Inflammatory macrophage treated with lipopolysaccharide for 4 hours (primary cell): Measurements from ENCODE around the gene DIPK1A.
A peak's percentile ranks its signal among the peaks of the same experiment; 100 is the strongest.

Experiments used
- DNase-seq: peaks from one replicate; pipeline ENCODE4 v3.0.0-alpha.2; 2020

Gene DIPK1A

DNA sequence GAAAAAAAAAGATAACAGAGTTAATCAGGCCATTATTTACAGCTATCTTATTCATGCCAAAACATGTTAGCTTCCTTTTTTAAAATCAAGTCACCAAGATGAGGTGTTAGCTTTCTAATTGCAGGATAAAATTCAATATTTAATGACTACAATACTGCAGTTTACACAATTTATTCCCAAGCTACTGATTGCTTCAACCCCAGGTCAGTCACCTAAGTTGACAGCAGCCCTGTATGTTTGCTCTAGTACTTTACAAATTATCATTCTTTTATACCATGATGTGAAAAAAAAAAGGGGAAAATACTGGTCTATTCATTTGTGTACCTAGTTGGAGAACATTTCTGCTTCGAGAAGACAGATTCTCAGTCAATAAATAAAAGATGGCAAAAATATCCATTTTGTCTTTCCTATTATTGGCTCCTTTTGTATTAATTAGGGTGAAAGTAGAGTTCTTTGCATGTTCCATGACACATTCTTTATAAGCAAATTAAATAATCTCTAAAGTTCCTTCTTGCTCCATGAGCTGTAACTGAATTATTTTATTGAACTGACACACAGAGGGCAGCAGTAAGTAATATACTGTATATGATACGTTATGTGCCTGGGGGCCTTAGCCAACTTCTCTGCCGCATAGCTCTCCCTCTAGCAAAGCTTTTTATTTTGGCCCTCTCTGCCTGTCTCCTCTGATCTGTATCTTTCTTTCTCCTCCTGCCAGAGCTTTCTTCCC is 48.0 kb downstream of the DIPK1A start:
- no peak for DNase-seq

DNA sequence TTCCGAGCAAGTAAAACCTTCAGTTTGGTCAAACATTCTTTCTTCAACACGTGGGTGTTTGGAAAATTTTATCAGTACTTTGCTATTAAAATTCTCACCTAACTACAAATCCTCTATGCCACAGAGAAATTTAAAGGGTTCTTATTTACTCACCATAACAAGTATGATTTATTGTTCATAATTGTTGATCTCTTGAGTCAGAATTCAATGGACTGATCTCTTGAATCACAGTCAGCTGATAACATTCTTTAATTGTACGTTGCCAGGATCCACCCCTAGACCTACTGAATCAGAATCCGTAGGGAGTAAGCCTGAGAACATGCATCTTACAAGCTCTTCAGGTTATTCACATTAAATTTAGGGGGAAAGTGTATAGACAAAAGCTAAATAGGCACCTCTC is 51.2 kb downstream of the DIPK1A start:
- DNase-seq = no peak

DNA sequence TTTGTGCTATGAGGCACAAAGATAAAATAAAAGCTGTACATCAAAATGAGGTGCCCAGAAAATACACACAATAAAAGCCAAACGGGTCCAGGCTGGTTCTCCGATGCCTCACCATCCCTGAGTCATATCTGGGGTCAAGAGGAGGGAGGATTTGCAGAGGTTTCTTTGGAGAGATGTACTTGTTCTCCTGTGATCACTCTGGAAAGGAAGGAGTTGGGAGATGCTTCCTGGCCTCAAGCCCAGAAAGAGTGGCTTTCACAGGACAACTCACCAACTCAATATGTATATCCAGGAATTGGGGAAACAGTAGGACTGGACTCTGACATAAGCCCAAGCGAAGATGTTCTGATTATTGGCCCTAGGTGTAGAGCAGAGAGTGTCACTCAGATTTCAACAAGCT is 51.9 kb downstream of the DIPK1A start:
- DNase-seq = no peak

DNA sequence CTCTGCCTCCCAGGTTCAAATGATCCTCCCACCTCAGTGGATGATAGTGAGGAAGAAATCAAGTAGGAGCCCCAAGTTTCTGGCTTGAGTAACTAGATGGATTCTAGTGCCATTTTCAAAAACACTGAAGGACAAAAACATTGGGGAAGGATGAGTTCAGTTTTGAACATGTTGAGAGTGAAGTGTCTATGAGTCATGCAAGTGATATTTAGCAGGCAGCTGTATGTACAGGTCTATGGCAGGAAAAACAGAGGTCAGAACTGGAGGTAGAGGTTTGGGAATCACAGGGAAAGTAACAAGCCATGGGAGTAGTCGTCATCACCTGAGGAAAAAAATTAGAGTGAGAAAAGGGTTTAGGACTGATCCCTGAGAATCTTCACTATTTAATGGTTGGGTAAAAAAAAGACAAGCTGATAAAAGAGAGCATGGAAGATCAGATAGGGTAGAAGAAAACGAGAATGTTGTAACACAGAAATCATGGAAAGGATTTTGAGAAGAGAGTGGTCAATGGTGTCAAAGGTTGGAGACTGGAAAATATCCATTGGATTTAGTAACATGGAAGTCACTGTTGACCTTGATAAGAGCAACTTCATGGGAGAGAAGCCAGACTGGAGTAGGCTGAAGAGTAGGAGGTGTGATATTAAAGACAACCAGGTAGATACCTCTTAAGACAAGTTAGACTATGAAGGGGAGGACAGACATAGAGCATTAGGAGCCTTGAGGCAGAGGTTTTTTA is 53.1 kb downstream of the DIPK1A start:
- no peak for DNase-seq

DNA sequence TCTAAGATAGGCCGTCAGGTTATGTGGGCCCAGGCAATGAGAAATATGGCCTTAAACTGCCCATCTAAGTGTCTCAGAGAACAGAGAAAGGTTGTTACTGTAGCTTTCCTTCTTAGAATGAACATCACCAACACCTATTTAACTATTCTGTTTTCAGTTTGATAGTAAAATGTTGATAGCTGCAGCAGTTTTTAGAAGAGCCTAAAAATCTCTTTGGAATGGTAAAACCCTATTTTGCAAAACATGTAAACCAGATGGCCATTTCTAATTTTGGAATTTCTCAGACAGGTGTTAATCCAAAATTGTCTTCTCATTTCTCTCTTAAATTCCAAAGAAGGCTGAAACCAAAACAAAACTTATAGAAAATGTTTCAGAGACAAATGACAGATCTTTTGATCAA is 57.5 kb downstream of the DIPK1A start:
- no peak for DNase-seq

GRCh38 chr1:92902406-92902744 is 58.9 kb downstream of the DIPK1A start:
- DNase-seq = no peak

DNA sequence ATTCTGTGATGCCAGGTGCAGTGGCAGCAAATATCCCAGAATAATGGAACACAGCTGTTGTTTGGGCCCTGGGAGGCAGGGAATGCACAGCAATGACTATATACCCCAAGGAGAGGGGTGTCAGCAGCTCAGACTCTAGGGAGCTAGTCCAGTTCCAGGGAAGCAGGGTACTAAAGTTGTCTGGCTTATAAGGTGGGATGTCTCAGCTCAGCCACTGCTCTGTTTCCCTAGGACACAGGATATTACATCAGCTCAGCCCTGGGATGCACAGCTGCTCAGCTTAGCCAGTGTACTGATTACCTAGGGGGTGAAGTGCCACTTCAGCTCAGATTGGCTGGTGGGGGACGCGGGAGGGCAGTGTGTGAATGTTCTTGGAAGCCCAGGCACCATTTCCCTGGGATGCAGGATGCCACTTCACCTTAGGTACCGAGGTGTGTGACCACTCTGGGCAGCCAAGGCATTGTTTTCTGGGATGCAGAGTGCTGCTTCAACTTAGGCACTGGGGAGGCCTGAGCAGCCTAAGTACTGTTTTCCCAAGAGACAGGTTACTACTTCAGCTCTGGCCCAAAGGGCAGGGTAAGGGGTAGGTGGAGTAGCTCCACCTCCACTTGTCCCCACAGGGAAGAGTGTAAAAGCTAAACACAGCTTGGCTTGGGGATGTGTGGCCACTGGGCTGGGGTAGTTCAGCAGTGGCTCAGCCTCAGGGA is 59.4 kb downstream of the DIPK1A start:
- no peak for DNase-seq

DNA sequence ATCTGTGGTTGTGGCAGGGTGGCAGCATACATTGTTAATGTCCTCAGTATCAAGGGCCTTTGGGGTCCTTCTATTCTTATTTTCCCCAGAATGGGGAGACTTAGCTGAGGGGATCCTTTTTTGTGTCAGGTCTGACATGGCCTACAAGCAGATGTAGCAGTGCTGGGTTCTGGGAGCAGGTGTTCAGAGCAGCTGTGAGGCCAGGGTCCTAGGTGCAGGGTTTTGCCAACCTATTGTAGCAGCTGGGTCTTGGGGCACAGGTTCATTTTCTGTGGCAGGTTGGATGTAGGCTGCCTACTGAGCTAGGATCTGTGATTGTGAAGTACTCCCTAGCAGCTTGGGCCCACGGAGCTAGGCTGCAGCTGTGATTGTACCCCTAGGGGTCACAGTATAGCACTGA is 60.1 kb downstream of the DIPK1A start:
- DNase-seq = no peak

- DNase-seq = no peak
Observed at GRCh38 chr1:92900539-92900938, 60.7 kb downstream of the DIPK1A start.

GRCh38 chr1:92899780-92900179 is 61.5 kb downstream of the DIPK1A start:
- DNase-seq = no peak

- DNase-seq = peak; percentile 35
Observed at GRCh38 chr1:92898053-92898452, 63.2 kb downstream of the DIPK1A start.

DNA sequence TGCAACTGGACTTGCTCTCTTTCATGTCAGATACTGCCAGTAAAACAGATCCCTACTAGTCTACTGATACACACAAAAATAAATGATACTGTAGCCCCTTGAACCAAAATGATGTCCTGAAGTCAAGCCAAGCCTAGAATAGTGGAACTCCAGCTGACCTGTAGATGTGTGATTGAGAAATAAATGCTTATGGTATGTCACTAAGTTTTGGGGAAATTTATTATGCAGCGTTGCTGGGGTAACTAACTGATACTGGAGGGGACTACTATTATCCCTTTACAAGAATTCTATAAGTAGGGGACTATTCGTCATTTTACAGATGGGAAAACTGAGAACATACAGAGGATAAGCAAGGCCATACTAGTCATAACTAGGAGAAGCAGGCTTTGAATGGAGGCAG is 73.8 kb downstream of the DIPK1A start:
- no peak for DNase-seq

DNA sequence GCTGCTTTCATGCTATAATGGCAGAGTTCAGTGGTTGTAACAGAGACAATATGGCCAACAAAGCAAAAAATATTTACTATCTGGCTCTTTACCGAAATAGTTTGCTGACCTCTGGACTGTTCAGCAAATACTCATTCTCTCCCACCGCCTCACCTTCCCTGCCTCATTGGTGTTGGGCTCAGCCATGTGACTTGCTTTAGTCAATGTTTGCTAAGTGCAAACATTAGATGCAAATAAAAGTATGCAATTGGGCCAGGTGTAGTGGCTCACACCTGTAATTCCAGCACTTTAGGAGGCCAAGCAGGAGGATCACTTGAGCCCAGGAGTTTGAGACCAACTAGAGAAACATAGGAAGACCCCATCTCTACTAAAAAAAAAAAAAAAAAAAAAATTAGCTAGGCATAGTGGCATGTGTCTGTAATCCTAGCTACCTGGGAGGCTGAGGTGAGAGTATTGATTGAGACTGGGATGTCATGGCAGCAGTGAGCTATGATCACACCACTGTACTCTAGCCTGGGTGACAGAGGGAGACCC is 74.3 kb downstream of the DIPK1A start:
- no peak for DNase-seq

- DNase-seq = no peak
Observed at GRCh38 chr1:92884195-92884594, 77.1 kb downstream of the DIPK1A start.

DNA sequence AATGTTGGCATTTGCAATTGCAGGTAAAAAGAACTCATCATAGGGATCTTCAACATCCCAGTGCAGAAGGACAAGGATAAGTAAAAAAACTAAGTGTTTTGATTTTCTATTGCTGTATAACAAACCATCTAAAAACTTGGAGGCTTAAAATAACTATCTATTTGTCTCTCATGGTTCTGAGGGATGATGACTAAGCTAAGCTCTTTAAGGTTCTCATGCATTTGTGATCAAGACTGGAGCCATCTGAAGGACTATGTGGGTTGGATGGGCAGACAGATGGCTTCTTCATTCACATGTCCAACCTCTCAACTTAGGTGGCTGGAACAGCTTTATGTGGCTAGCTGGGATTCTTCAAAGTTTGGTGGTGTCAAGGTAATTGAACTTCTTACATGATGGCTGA is 78.0 kb downstream of the DIPK1A start:
- no peak for DNase-seq

DNA sequence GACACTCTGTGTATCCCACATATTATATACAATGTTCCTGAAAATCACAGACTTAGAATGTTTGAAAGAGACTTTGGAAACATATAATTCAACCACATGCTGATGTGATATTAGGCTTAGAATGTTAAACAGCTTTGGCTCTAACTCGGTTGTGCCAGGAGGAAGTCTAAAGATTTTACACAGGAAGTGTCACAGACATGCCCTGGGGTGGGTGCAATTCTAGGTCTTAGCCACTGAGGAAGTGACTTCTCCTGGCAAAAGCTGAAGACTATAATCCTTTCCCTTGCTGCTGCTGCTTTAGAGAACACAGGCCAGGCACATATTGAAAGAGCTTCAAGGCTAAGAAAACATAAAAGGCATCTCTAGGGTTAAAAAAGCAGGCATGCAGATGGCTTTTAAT is 78.4 kb downstream of the DIPK1A start:
- peak; percentile 57 for DNase-seq

DNA sequence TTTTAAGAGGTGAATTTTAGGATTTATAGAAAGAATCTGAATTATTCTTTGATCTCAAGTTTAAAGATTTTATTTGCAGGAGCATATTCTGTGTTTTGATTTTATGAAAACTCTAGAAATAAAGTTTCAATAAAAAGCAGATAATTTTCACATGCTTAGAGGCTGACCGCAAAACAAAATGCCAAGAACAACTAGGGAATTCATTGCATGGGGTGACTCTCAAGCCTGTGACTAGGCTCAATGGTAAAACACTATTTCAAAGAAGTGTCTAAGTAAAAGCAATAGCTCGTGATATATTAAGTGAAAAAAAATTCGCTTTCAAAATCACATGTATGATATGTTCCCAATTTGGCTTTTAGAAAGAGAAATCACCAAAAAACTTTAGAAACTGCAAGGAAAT is 79.9 kb downstream of the DIPK1A start:
- DNase-seq = no peak

GRCh38 chr1:92879316-92879968 is 81.8 kb downstream of the DIPK1A start:
- no peak for DNase-seq

- peak; percentile 6 for DNase-seq
Observed at GRCh38 chr1:92877792-92878191, 83.5 kb downstream of the DIPK1A start.

DNA sequence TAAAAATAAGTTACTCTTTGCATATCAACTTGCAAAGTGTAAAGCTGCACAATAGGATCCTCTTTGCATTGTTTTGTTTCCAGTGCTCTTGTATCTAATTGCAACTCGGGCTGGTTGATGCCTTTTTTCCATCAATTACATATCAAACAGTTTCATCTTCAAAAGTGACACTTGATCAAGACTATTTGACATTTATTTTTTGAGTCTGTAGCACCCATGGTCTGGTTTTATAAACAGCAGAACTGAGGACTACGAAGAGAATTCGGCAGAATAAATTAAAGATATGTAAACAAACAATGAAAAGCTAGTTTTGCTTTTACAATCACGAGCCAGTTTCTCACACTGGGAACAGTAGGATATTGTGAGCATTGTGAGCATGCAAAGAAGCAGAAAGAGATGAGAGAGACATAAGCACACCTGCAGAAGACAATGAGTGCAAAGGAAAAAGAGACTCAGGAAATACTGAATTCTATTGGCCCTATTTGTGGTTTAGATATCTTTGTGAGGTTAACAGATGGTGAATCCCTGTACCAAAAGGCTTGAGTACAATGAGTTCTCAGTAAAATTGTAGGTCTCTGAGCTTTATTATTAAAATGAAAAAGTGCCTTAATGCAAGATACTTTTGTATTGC is 84.1 kb downstream of the DIPK1A start:
- no peak for DNase-seq

DNA sequence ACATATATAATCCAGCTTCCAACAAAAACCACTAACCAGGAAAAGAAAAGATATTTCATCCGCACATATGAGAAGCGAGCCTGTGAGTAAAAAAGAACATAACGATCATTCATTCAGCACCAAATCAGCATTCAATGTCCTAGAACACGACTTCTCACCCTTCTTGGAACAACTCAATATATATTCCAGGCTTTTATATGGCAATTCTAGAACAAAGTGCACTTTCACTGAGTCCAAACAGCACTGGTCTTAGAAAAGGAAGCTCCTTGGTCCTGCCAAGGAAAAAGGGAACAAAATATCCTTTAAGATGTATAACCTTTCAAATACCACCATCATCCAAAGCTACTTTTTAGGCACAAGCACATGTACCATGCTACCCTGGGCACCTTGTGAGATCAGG is 84.9 kb downstream of the DIPK1A start:
- no peak for DNase-seq

DNA sequence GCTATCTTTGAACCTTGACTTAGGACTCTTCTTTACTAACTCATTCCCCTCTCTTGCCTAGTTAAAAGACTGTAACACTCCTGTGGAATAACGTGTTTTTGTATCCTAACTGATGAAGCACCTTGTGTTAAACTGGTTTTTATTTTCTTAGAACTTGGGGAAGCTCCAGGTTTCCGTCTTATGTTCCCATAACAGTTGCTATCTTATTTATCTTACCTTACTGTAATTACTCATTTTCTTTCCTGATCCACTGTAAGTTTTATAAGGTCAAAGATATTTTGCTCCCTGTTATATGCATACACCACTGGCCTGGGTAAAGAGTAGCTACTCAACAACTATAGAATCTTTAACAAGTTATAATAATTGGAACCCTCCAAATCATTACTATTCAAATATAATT is 86.3 kb downstream of the DIPK1A start:
- no peak for DNase-seq

DNA sequence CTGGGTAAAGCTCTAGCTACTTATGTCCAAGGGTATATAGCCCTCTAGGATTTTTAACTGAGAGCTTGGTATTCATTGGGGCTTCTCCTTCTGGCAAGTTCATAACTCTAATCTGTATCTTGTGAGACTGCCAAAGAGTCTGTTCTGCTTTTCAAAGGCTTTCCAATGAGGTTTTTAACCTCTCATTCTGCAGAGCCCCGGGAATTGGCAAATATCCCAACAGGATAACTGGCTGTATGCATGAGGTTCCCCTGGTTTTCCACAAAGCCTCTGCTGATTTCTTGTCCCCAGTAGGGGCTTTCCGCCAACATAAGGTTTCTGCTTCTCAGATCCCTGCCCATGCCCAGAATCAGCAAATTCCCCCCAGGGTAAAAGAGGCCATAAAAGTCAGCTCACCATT is 88.5 kb downstream of the DIPK1A start:
- DNase-seq = no peak
